WERI-Rb-1 (cell line): Measurements from ENCODE around the gene TULP4.

Source experiments
- DNase-seq: peaks from one replicate; pipeline ENCODE4 v3.0.0-alpha.2; 2020
- H3K27ac ChIP-seq: fragments of 250-450 bp; sonication (Bioruptor Pico); 2 replicates; pipeline ENCODE4 v1.5.1; 2020; ENCODE audit warnings: mild to moderate bottlenecking, moderate library complexity
- H3K27me3 ChIP-seq: fragments of 250-450 bp; sonication (Bioruptor Pico); 2 replicates; pipeline ENCODE4 v1.5.1; 2021; ENCODE audit warnings: mild to moderate bottlenecking, low read depth, moderate library complexity; ENCODE audit not compliant: insufficient read depth, severe bottlenecking
- H3K36me3 ChIP-seq: fragments of 250-450 bp; sonication (Bioruptor Pico); 2 replicates; pipeline ENCODE4 v1.5.1; 2020; ENCODE audit warnings: mild to moderate bottlenecking, moderate library complexity
- H3K4me3 ChIP-seq: 2 replicates; pipeline ENCODE4 v1.5.1; 2011; ENCODE audit warnings: low read depth, mild to moderate bottlenecking, control low read depth, low read length
- H3K9me3 ChIP-seq: fragments of 250-450 bp; sonication (Bioruptor Pico); 2 replicates; pipeline ENCODE4 v1.5.1; 2021; ENCODE audit warnings: mild to moderate bottlenecking, moderate library complexity; ENCODE audit not compliant: severe bottlenecking
- CTCF ChIP-seq: IDR thresholded peaks from 2 replicates; pipeline ENCODE4 v1.5.1; 2011; ENCODE audit warnings: low read depth, mild to moderate bottlenecking, control low read depth, inconsistent platforms, low read length

The TULP4 gene

GRCh38 chr6:158329531-158329930, 17.3 kb downstream of the TULP4 start:
- no peak for TF ChIP-seq CTCF
- Histone ChIP-seq H3K9me3 (peaks cover 6% of the 10 kb centered on the region), H3K27me3 (no peaks in the 10 kb centered on the region), H3K36me3 (peaks cover 28% of the 10 kb centered on the region), H3K27ac (no peak overlapping the region), H3K4me3 (no peak overlapping the region)
- DNase-seq, result no peak

GRCh38 chr6:158330016-158330415, 17.8 kb downstream of the TULP4 start:
- no peak overlapping the region for H3K27ac ChIP-seq
- no peak for DNase-seq
- no peaks in the 10 kb centered on the region for H3K27me3 ChIP-seq
- H3K9me3 ChIP-seq, result peaks cover 6% of the 10 kb centered on the region
- no peak overlapping the region for H3K4me3 ChIP-seq
- TF ChIP-seq CTCF, result no peak
- H3K36me3 ChIP-seq, result peaks cover 31% of the 10 kb centered on the region

- Histone ChIP-seq H3K27ac (no peak overlapping the region), H3K27me3 (no peaks in the 10 kb centered on the region), H3K9me3 (peaks cover 6% of the 10 kb centered on the region), H3K4me3 (no peak overlapping the region), H3K36me3 (peaks cover 38% of the 10 kb centered on the region)
- no peak for TF ChIP-seq CTCF
- DNase-seq, result no peak
Observed at GRCh38 chr6:158332237-158332636, 20.0 kb downstream of the TULP4 start.

GRCh38 chr6:158333094-158333493, 20.8 kb downstream of the TULP4 start:
- no peak for TF ChIP-seq CTCF
- Histone ChIP-seq H3K4me3 (no peak overlapping the region), H3K36me3 (peaks cover 46% of the 10 kb centered on the region), H3K27ac (no peak overlapping the region), H3K9me3 (peaks cover 6% of the 10 kb centered on the region), H3K27me3 (no peaks in the 10 kb centered on the region)
- no peak for DNase-seq

GRCh38 chr6:158334534-158334933, 22.3 kb downstream of the TULP4 start:
- Histone ChIP-seq H3K27me3 (no peaks in the 10 kb centered on the region), H3K4me3 (no peak overlapping the region), H3K9me3 (peaks cover 6% of the 10 kb centered on the region), H3K36me3 (peaks cover 51% of the 10 kb centered on the region), H3K27ac (no peak overlapping the region)
- DNase-seq, result no peak
- TF ChIP-seq CTCF, result no peak

- H3K9me3 ChIP-seq, result peaks cover 4% of the 10 kb centered on the region
- no peak for TF ChIP-seq CTCF
Observed at GRCh38 chr6:158337332-158337731, 25.1 kb downstream of the TULP4 start.

More at GRCh38 chr6:158337332-158337731, 25.1 kb downstream of the TULP4 start:
- Histone ChIP-seq H3K36me3 (peaks cover 44% of the 10 kb centered on the region), H3K27ac (no peak overlapping the region), H3K27me3 (no peaks in the 10 kb centered on the region), H3K4me3 (no peak overlapping the region)
- no peak for DNase-seq
